ENCODE results near the gene RABAC1. TPM values are rescaled to one million over a fixed set of nuclear protein-coding genes. Genes with fewer than 3 reads are reported as not detected.

Gene RABAC1
- total RNA-seq, 1 donor from 2014 or later: 130 TPM

GRCh38 chr19:41927497-41928192 is 31.5 kb downstream of the RABAC1 start:
- Histone ChIP-seq H3K36me3 (ENCODE audit: control insufficient read depth, insufficient read depth, low read length) (no peaks in the 10 kb centered on the region), H3K27me3 (ENCODE audit: control insufficient read depth, insufficient read depth, low read length) (peaks cover 92% of the 10 kb centered on the region), H3K4me3 (ENCODE audit: low read depth, low read length) (peak overlapping the region; percentile 21)
- DNase-seq (ENCODE audit: low read depth): no peak
- TF ChIP-seq CTCF (IDR thresholded peaks at IDR 0.05; ENCODE audit: insufficient read depth, low read length, poor library complexity, severe bottlenecking): no peak

GRCh38 chr19:41926763-41927496 is 32.2 kb downstream of the RABAC1 start:
- DNase-seq (ENCODE audit: low read depth): no peak
- no peak overlapping the region for H3K4me3 ChIP-seq (ENCODE audit: low read depth, low read length)
- TF ChIP-seq CTCF (IDR thresholded peaks at IDR 0.05; ENCODE audit: insufficient read depth, low read length, poor library complexity, severe bottlenecking): no peak
- peaks cover 92% of the 10 kb centered on the region for H3K27me3 ChIP-seq (ENCODE audit: control insufficient read depth, insufficient read depth, low read length)
- no peaks in the 10 kb centered on the region for H3K36me3 ChIP-seq (ENCODE audit: control insufficient read depth, insufficient read depth, low read length)

- TF ChIP-seq CTCF (IDR thresholded peaks at IDR 0.05; ENCODE audit: insufficient read depth, low read length, poor library complexity, severe bottlenecking): no peak
- Histone ChIP-seq H3K4me3 (ENCODE audit: low read depth, low read length) (no peak overlapping the region), H3K36me3 (ENCODE audit: control insufficient read depth, insufficient read depth, low read length) (no peaks in the 10 kb centered on the region), H3K27me3 (ENCODE audit: control insufficient read depth, insufficient read depth, low read length) (peaks cover 92% of the 10 kb centered on the region)
- no peak for DNase-seq (ENCODE audit: low read depth)
Measured at GRCh38 chr19:41926028-41926762, 32.9 kb downstream of the RABAC1 start.

- Histone ChIP-seq H3K27me3 (ENCODE audit: control insufficient read depth, insufficient read depth, low read length) (peaks cover 92% of the 10 kb centered on the region), H3K4me3 (ENCODE audit: low read depth, low read length) (no peak overlapping the region), H3K36me3 (ENCODE audit: control insufficient read depth, insufficient read depth, low read length) (no peaks in the 10 kb centered on the region)
- no peak for DNase-seq (ENCODE audit: low read depth)
- no peak for TF ChIP-seq CTCF (IDR thresholded peaks at IDR 0.05; ENCODE audit: insufficient read depth, low read length, poor library complexity, severe bottlenecking)
Measured at GRCh38 chr19:41925208-41926003, 33.7 kb downstream of the RABAC1 start.

Data from kidney epithelial cell (primary cell).